GM18951 (cell line): ENCODE results near the gene S1PR3.

Source experiments
- POLR2A ChIP-seq: IDR thresholded peaks from 4 replicates; pipeline ENCODE4 v1.6.1; 2011; ENCODE audit warnings: mild to moderate bottlenecking; ENCODE audit not compliant: insufficient read length, insufficient read depth; ENCODE audit errors: extremely low read depth
- in situ Hi-C: fragments of 300-500 bp; cut with MboI; formaldehyde crosslinking; loops from one replicate; pipeline ENCODE4 v1.12.0; 2022; ENCODE audit warnings: low sequenced_read_pairs, mixed read lengths, inconsistent platforms; ENCODE audit not compliant: unreplicated experiment

Gene S1PR3

DNA sequence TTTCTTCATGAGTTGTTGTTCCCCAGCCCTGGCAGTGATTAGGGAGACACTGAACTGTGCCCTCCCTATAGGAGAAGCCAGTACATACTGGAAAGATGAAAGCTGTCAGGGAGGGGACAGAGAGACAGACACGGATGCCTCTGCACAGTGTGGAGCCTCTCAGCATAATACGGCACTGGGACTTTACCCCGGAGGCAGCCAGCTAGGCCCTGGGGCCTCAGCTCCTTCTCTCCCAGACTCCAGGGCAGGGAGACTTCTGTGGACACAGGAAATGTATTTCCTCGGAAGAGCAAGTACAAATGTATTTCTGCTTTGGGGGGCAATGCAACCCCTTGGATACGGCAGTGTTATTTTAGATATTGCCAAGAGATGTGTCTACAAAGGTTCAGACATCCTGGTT, 62.0 kb downstream of the S1PR3 start:
- no peak for TF ChIP-seq POLR2A
- in situ Hi-C loops = no loop called here
